OCI-LY1 (cell line): ENCODE data around the gene ZCCHC3.

Source experiments
- CTCF ChIP-seq: fragments of 200-600 bp; sonication (generic), shearing (Covaris generic); IDR thresholded peaks from 2 replicates; pipeline ENCODE4 v1.5.1; 2017; ENCODE audit warnings: mild to moderate bottlenecking, antibody characterized with exemption, low read length, moderate library complexity, mixed read lengths
- EZH2 ChIP-seq: fragments of 200-600 bp; sonication (generic), shearing (Covaris generic); IDR thresholded peaks from 2 replicates; pipeline ENCODE4 v1.8.0; 2017; ENCODE audit warnings: borderline replicate concordance, mixed run types, mild to moderate bottlenecking, antibody characterized with exemption, low read length, moderate library complexity, mixed read lengths

GRCh38 chr20:263701-264100, 33.7 kb upstream of the ZCCHC3 start:
- TF ChIP-seq CTCF (no peak), EZH2 (no peak)
